Osteoblast (primary cell): ENCODE results near the gene GALNT15. TPM values are rescaled to one million over a fixed set of nuclear protein-coding genes. Genes with fewer than 3 reads are reported as not detected.

Experiments used
- DNase-seq: peaks from one replicate; pipeline ENCODE4 v3.0.0; 2011; ENCODE audit warnings: low spot score, mixed read lengths; ENCODE audit not compliant: insufficient read length; ENCODE audit errors: missing footprints
- H2AFZ ChIP-seq: 2 replicates; pipeline ENCODE4 v1.6.0; 2011; ENCODE audit warnings: mild to moderate bottlenecking, low read length
- H3K27ac ChIP-seq: 2 replicates; pipeline ENCODE4 v1.5.1; 2011; ENCODE audit warnings: mild to moderate bottlenecking, low read depth, low read length, moderate library complexity
- H3K27me3 ChIP-seq: 2 replicates; pipeline ENCODE4 v1.6.0; 2012; ENCODE audit warnings: mild to moderate bottlenecking, control low read depth, inconsistent platforms, low read length, moderate library complexity; ENCODE audit not compliant: insufficient read depth
- H3K36me3 ChIP-seq: 2 replicates; pipeline ENCODE4 v1.5.1; 2011; ENCODE audit warnings: mild to moderate bottlenecking, low read length, control low read depth, moderate library complexity; ENCODE audit not compliant: insufficient read depth
- H3K4me1 ChIP-seq: 2 replicates; pipeline ENCODE4 v1.5.1; 2011; ENCODE audit warnings: mild to moderate bottlenecking, low read length, control low read depth, moderate library complexity; ENCODE audit not compliant: insufficient read depth
- H3K4me2 ChIP-seq: 2 replicates; pipeline ENCODE4 v1.6.0; 2011; ENCODE audit warnings: mild to moderate bottlenecking, low read length; ENCODE audit not compliant: insufficient read depth
- H3K4me3 ChIP-seq: fragments of 200-600 bp; sonication (generic); 3 replicates; pipeline ENCODE4 v1.5.1; 2012; ENCODE audit warnings: mild to moderate bottlenecking, low read length, inconsistent platforms; ENCODE audit not compliant: insufficient read depth
- H3K79me2 ChIP-seq: 2 replicates; pipeline ENCODE4 v1.6.0; 2012; ENCODE audit warnings: mild to moderate bottlenecking, low read length, control low read depth, inconsistent platforms; ENCODE audit not compliant: insufficient read depth
- H3K9me3 ChIP-seq: 2 replicates; pipeline ENCODE4 v1.5.1; 2011; ENCODE audit warnings: low read depth, low read length, control low read depth
- H4K20me1 ChIP-seq: 2 replicates; pipeline ENCODE4 v1.6.0; 2012; ENCODE audit warnings: mild to moderate bottlenecking, low read length, control low read depth; ENCODE audit not compliant: insufficient read depth
- total RNA-seq: library from RNA; depleted of rRNA; stranded (reverse); fragments of >200 nt; gene quantifications from 2 replicates; pipeline ENCODE4 v1.2.3, GENCODE V29; 2012
- TF ChIP-seq, protein P1 (sequence below): IDR thresholded peaks from 2 replicates; pipeline ENCODE4 v1.5.1; 2011; ENCODE audit warnings: mild to moderate bottlenecking, low read depth, low read length, moderate library complexity; ENCODE audit errors: extremely low read depth

Gene GALNT15
- total RNA-seq, 1 donor, result 6.5 TPM

DNA sequence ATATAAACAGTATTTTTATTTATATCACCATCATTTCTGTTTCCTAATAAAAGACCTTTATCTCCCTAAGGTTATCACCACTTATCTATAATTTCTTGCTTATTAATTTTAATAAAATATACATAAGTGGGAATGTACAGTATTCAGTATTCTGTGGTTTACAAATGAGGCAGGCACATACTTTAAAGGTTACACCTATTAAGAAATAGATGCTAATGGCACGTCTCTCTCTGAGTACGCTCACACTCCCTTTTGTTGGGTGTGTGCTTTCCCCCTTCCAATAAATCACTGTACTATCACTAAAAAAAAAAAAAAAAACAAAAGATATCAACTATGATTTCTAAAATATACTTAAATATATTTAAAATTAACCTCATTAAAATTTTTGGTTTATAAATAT, 99.4 kb downstream of the GALNT15 start:
- Histone ChIP-seq H3K79me2 (peaks cover 3% of the 10 kb centered on the region), H2AFZ (no peak overlapping the region), H4K20me1 (no peaks in the 10 kb centered on the region), H3K27me3 (no peaks in the 10 kb centered on the region), H3K9me3 (no peaks in the 10 kb centered on the region), H3K4me2 (no peak overlapping the region), H3K36me3 (peaks cover 21% of the 10 kb centered on the region), H3K27ac (no peak overlapping the region), H3K4me3 (no peak overlapping the region), H3K4me1 (no peaks in the 10 kb centered on the region)
- TF ChIP-seq, protein P1, sequence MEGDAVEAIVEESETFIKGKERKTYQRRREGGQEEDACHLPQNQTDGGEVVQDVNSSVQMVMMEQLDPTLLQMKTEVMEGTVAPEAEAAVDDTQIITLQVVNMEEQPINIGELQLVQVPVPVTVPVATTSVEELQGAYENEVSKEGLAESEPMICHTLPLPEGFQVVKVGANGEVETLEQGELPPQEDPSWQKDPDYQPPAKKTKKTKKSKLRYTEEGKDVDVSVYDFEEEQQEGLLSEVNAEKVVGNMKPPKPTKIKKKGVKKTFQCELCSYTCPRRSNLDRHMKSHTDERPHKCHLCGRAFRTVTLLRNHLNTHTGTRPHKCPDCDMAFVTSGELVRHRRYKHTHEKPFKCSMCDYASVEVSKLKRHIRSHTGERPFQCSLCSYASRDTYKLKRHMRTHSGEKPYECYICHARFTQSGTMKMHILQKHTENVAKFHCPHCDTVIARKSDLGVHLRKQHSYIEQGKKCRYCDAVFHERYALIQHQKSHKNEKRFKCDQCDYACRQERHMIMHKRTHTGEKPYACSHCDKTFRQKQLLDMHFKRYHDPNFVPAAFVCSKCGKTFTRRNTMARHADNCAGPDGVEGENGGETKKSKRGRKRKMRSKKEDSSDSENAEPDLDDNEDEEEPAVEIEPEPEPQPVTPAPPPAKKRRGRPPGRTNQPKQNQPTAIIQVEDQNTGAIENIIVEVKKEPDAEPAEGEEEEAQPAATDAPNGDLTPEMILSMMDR, result no peak
- DNase-seq, result no peak

DNA sequence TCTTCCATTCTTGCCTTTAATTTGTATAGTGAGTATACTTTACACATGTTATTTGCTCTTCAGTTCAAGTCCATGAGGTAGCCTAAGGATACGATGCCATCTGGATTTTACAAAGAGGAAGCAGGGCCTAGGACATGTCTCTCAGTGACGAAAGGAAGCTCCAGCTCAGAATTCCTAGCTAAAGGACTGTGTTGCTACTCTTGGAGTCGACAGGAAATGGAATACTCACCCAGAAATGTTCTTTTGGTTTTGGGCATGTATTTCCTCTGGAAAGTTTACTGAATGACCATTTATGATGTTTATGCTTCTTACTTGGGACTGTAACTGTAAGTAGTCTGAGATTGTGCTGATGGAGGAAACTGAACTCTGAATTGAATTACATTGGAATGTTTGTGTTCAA, 103.0 kb downstream of the GALNT15 start:
- Histone ChIP-seq H3K4me2 (no peak overlapping the region), H3K36me3 (peaks cover 5% of the 10 kb centered on the region), H3K27me3 (no peaks in the 10 kb centered on the region), H3K9me3 (no peaks in the 10 kb centered on the region), H3K27ac (peak overlapping the region; percentile 45), H3K79me2 (no peaks in the 10 kb centered on the region), H3K4me1 (peaks cover 3% of the 10 kb centered on the region), H3K4me3 (no peak overlapping the region), H2AFZ (peak overlapping the region; percentile 85), H4K20me1 (no peaks in the 10 kb centered on the region)
- DNase-seq, result peak; percentile 25
- TF ChIP-seq, protein P1, result no peak

DNA sequence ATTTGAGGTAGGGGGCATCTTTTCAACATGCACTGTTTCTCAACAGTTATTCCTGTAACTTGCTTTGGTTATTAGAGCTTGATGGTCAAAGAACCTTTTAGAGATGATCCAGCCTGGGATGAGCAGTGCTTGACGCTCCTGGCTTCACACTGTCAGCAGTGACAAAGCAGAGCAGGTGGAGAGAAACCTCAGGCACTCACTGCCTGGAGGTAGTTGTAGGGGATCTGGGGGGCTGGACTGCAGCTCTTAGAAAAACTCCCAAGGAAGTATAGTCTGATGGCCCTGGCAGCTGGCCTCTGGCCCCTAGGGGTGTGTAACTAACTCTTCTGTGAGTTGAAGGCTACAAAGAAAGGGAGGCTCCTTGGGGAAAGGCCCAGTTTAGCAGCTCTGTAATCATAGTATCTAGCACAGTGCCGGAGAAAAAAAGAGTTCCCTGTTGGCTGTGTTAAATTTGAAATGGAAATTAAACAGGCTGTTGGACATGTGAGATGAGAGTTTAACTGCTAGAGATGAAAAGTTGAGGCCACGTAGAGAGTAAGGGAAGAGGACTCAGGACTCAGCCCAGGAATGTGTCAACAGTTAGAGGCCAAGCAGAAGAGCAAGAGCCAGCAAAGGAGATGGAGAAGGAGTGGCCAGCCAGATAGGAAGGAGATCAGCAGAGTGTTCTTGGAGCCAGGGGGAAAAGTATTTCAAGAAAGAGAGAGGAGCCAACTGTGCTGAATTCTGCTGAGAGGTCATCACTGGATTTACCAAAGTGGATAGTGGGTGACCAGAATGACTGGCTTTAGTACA, 104.7 kb downstream of the GALNT15 start:
- Histone ChIP-seq H3K36me3 (peaks cover 10% of the 10 kb centered on the region), H3K79me2 (no peaks in the 10 kb centered on the region), H4K20me1 (no peaks in the 10 kb centered on the region), H2AFZ (no peak overlapping the region), H3K27me3 (no peaks in the 10 kb centered on the region), H3K4me1 (peaks cover 3% of the 10 kb centered on the region), H3K4me3 (no peak overlapping the region), H3K27ac (no peak overlapping the region), H3K4me2 (no peak overlapping the region), H3K9me3 (no peaks in the 10 kb centered on the region)
- TF ChIP-seq, protein P1, result no peak
- no peak for DNase-seq

DNA sequence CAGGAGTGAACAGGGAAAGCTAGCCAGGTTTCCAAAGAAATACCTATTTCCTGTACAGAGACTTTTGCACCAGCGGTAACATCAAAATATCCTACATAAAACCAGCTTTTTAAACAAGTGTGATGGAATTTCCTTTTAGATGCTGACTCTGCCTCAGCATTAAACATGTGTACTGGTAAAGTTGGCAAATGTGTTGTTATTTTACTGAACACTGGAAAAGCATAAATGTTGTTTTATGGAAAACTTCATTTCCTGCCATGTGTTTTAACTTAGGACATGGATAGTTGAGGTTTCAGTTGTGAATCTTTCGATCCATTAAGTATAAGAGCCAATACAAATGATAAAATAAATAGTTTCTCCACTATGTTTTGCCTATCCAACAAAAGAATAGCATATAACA, 106.2 kb downstream of the GALNT15 start:
- Histone ChIP-seq H3K4me2 (no peak overlapping the region), H3K79me2 (no peaks in the 10 kb centered on the region), H4K20me1 (no peaks in the 10 kb centered on the region), H3K36me3 (peaks cover 10% of the 10 kb centered on the region), H3K4me1 (peaks cover 3% of the 10 kb centered on the region), H2AFZ (no peak overlapping the region), H3K27me3 (no peaks in the 10 kb centered on the region), H3K27ac (no peak overlapping the region), H3K9me3 (no peaks in the 10 kb centered on the region), H3K4me3 (no peak overlapping the region)
- TF ChIP-seq, protein P1, result no peak
- DNase-seq, result no peak

Other genes with a start within 250 kb of the GALNT15 start
- gene DPH3, start 90.3 kb downstream of the GALNT15 start, total RNA-seq, result 21.4 and 27.4 TPM in 2 replicates
- 11.2 and 11.9 TPM in 2 replicates for gene OXNAD1, start 90.5 kb downstream of the GALNT15 start, total RNA-seq